AG08395 (cell line): ENCODE measurements around the gene MERTK.
"Not testable (repeated sequence)": the region's sequence is repeated elsewhere in the genome, so short reads cannot be mapped to it uniquely, and the experiment has no call there.

ENCODE experiments used
- DNase-seq: peaks from one replicate; pipeline ENCODE4 v3.0.0; 2012; ENCODE audit warnings: mixed read lengths, low spot score

The MERTK gene

GRCh38 chr2:112047537-112048235 lies 149.3 kb downstream of the MERTK start:
- DNase-seq: no peak

- no peak for DNase-seq
These were observed 149.8 kb downstream of the MERTK start for GRCh38 chr2:112048236-112048592.

GRCh38 chr2:112048887-112049286 lies 150.5 kb downstream of the MERTK start:
- DNase-seq: peak; percentile 45

- no peak for DNase-seq
These were observed 151.9 kb downstream of the MERTK start for GRCh38 chr2:112050316-112050715.

- peak; percentile 93 for DNase-seq
These were observed 155.8 kb downstream of the MERTK start for GRCh38 chr2:112053917-112054846.

GRCh38 chr2:112054847-112055729 lies 156.7 kb downstream of the MERTK start, which contains the start of gene TMEM87B:
Gene TMEM87B, plus strand, starts transcription at chr2:112055269. Its CDS starts 323 bp downstream, at chr2:112055592.
- DNase-seq: peak; percentile 93

- peak; percentile 81 for DNase-seq
These were observed 157.6 kb downstream of the MERTK start for GRCh38 chr2:112055730-112056625.

GRCh38 chr2:112056626-112056987 lies 158.2 kb downstream of the MERTK start:
- no peak for DNase-seq

GRCh38 chr2:112059671-112060070 lies 161.3 kb downstream of the MERTK start:
- no peak for DNase-seq

GRCh38 chr2:112061299-112061698 lies 162.9 kb downstream of the MERTK start:
- no peak for DNase-seq

GRCh38 chr2:112061840-112062239 lies 163.4 kb downstream of the MERTK start:
- no peak for DNase-seq

GRCh38 chr2:112062894-112063293 lies 164.5 kb downstream of the MERTK start:
- no peak for DNase-seq

- DNase-seq: no peak
These were observed 167.1 kb downstream of the MERTK start for GRCh38 chr2:112065486-112065885.

- DNase-seq: peak; percentile 76
These were observed 167.6 kb downstream of the MERTK start for GRCh38 chr2:112065966-112066365.

GRCh38 chr2:112069794-112070193 lies 171.4 kb downstream of the MERTK start:
- DNase-seq: not testable (repeated sequence)

- no peak for DNase-seq
These were observed 175.5 kb downstream of the MERTK start for GRCh38 chr2:112073875-112074274.

- DNase-seq: no peak
These were observed 176.1 kb downstream of the MERTK start for GRCh38 chr2:112074506-112074905.

- DNase-seq: no peak
These were observed 177.3 kb downstream of the MERTK start for GRCh38 chr2:112075490-112076260.

GRCh38 chr2:112077814-112078213 lies 179.4 kb downstream of the MERTK start:
- no peak for DNase-seq
